HTERT RPE-1 (cell line): ENCODE data around the gene CELF1.

Experiments used
- in situ Hi-C: fragments of 300-500 bp; cut with MboI; formaldehyde crosslinking; loops from 4 replicates; pipeline ENCODE4 v1.14.3; 2020; ENCODE audit warnings: low sequenced_read_pairs

Gene CELF1

DNA sequence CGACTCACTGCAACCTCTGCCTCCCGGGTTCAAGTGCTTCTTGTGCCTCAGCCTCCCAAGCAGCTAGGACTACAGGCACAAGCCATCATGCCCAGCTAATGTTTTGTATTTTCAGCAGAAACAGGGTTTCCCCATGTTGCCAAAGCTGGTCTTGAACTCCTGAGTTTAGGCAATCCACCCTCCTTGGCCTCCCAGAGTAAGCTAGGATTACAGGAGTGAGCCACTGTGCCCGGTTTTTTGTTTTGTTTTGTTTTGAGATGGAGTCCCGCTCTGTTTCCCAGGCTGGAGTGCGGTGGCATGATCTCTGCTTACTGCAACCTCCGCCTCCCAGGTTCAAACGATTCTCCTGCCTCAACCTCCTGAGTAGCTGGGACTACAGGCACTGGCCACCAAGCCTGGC, 41.0 kb downstream of the CELF1 start:
- in situ Hi-C loops: no loop called here

DNA sequence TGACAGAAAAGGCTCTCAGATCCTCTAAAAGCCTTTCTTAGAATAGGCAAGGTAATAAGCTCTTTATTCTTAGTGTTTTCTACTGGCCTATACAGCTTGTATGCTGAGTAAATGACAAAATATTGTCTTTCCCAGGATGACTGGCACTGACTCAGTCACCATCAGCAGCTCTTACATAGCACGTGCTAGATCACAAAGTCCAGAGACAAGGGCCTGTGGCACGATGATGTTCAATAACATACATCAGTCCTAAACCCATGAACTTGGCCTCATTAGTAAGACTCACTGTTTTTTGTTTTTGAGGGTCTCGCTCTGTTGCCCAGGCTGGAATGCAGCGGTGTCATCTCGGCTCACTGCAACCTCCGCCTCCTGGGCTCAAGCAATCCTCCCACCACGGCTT, 42.7 kb downstream of the CELF1 start:
- in situ Hi-C loops: no loop called here

GRCh38 chr11:47509077-47509536, 43.8 kb downstream of the CELF1 start:
- in situ Hi-C loops: no loop called here

DNA sequence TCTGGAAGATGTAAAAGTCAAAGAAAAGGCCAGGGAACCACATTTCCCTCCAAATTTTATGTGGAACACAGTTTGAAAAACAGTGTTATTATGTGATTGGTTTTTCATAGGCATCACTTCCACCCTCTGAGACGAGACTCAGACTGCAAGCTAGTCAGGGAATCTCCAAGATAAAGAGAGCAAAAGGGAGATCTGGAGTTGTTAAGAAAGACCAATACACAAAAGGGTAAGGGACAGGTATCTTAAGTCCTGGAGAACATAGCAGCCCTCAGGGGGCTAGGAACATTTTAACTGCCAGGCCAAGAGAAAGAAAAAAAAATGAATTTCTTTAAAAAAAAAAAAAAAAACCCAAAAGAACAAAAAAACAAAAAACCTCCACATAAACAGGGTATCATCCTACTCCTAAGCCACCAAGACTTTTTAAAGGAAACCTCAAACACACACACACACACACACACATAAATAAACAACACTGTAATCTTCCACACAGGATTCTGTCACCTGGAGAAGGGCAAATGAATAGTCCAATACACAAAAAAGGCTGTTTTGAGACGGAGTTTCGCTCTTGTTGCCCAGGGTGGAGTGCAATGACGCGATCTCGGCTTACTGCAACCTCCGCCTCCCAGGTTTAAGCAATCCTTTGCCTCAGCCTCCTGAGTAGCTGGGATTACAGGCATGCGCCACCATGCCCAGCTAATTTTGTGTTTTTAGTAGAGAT, 44.5 kb downstream of the CELF1 start:
- in situ Hi-C loops: no loop called here

DNA sequence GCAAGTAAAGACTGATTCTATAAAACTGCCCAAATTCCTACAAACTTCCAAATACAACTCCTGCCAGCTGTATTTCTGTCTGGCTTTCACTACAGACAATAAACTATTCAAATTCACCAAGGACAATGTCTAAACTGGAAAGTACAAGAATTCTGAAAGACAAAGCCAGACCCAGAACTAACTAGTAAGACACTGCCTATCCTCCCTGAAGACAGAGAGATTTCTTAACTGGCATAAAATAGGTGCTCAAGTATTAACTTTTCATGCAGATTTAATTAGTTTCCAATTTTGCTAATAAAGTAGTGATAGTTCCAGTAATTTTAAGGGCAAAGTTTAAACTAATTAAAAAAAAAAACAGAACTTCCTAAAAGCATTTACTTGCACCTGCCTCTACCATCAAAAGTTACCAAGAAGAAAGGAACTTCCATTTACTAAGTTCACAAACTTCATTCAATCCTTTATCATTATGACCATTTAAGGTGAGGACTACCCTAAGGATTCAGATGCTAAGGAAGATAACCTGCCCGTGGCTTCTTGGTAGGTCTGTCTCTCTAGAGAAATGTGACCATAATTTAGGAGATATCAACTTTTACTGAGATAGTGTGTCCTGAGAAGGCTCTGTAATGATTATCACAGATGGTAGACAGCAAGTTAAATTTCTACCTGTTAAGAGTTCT, 45.2 kb downstream of the CELF1 start:
- in situ Hi-C loops: no loop called here

- in situ Hi-C loops: no loop called here
Measured at GRCh38 chr11:47506795-47507562, 46.0 kb downstream of the CELF1 start.

DNA sequence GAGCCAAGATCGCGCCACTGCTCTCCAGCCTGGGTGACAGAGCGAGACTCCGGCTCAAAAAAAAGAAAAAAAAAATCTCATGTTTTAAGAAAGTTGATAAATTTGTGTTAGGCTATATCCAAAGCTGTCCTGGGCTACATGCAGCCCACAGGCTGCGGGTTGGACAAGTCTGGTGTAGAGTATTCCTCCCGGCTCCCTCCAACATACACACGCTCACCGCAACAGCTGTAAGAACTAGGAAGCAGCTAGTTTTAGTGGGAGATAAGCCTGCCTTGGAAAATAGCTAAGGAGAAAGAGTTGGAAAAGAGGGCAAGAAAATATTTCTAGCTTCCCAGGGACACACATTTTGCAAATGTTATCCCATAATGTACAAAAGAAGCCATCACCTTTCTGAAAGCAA, 46.6 kb downstream of the CELF1 start:
- in situ Hi-C loops: no loop called here

GRCh38 chr11:47504910-47505309, 48.0 kb downstream of the CELF1 start:
- in situ Hi-C loops: no loop called here

DNA sequence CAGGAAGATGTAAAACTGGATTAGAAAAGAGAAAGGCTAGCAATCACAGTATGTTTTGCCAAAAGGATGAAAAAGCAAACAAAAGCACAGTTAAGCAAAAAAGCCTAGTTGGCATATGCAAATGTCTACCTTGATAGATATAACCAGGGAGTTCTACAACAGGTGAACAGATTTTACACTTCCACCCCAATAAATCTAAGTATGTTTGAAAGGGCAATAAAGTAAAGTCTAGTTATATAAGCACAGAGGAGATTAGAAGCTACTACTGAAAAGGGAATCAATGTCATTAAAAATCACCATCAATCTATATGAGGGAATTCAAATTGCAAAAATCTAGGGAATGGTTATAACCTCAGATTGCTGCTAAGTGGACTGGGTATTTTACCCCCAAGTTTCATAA, 49.7 kb downstream of the CELF1 start:
- in situ Hi-C loops: no loop called here

DNA sequence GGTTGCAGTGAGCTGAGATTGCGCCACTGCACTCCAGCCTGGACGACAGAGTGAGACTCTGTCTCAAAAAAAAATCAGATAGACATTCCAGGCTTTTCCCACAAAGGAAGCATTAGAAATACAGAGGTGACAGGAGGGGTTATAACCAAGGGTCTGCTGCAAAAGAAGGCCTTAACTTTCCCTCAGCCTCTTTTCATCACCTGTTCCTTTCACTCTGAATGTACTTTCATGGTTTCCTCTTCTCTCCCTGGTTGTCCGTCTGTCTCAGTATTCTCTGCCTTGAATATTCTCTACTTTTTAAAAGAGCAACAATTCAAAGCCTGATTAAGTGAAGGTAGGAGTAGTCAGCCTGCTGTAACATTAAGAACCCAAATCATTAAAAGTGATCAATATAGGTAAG, 50.2 kb downstream of the CELF1 start:
- in situ Hi-C loops: no loop called here

DNA sequence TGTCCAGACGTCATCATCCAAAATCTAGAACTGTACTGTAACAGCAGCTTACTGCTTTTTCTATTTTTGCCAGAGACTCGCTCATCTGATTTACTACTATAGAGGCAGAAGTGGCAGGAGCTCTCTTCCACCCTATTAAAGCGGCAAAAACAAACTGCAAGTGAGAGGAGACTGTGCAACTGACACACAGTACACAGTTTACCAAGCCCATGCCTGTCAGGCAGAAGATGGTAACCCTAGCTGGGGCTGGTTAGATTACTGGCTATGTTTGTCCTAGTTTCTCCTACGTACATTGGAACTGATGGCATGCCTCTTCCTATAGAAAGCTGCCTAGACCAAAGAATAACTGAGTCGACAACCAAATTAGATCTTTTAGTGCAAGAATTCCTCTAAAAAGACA, 51.8 kb downstream of the CELF1 start:
- in situ Hi-C loops: no loop called here

GRCh38 chr11:47500121-47500520, 52.8 kb downstream of the CELF1 start:
- in situ Hi-C loops: no loop called here

GRCh38 chr11:47499614-47500013, 53.3 kb downstream of the CELF1 start:
- in situ Hi-C loops: no loop called here

GRCh38 chr11:47499161-47499560, 53.8 kb downstream of the CELF1 start:
- in situ Hi-C loops: no loop called here

- in situ Hi-C loops: no loop called here
Measured at GRCh38 chr11:47498584-47499152, 54.3 kb downstream of the CELF1 start.

GRCh38 chr11:47498149-47498548, 54.8 kb downstream of the CELF1 start:
- in situ Hi-C loops: no loop called here

GRCh38 chr11:47496808-47497207, 56.1 kb downstream of the CELF1 start:
- in situ Hi-C loops: no loop called here

GRCh38 chr11:47495856-47496217, 57.1 kb downstream of the CELF1 start:
- in situ Hi-C loops: no loop called here

DNA sequence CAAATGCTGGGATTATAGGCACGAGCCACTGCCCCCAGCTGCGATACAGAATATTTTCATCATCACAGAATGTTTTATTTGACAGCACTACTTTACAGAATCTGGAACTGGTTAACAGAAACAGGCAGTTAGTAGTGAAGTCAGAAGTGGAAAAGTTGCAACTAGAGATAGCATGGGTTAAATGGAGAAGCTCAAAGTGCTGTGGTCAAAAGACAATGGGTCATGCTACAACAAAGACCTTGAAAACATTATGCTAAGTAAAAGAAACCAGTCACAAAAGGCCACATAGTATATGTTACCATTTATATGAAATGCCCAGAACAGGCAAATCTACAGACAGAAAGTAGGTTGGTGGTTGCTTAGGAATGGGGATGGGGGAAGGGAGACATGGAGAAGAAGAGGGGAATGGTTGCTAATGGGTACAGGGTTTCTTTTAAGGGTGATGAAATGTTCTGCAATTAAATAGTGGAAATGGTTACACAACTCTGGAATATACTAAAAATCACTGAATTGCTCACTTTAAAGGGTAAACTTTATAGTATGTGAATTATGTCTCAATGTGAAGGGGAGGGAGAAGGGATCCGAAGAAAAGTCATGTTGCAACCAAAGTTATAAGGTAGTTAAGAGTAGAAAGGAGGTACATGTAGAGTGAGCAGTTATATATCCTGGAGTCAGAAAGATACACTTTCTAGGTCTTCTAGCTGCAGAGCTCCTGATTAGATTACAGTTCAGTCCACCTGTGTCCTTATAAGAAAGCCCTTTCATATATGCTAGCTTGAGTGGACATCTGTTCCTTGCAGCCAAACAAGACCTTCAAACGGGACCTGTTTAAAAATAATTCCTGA, 57.7 kb downstream of the CELF1 start:
- in situ Hi-C loops: no loop called here

DNA sequence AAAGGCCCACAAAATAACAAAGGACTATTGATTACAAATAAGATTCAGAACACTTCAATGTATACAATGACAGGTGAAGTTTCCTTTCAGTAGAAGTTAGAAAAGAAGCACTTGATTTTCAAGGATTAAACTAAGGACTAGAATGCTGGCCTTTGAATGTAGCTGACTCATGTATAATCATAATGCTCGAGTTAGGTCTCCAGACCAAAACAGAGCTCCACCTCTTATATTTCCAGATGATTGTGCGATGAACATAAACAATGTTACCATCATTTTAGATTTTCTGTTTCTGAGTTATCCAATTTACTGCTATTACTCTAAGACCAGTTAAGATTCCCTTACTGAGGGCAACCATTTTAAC, 63.6 kb downstream of the CELF1 start:
- in situ Hi-C loops: no loop called here
